Effector memory CD4-positive, alpha-beta T cell (primary cell): ENCODE results near the gene UBE2L5.
"Not testable (repeated sequence)": the region's sequence is repeated elsewhere in the genome, so short reads cannot be mapped to it uniquely, and the experiment has no call there.

ENCODE experiments used
- DNase-seq, 3 donors: peaks; one replicate each; pipeline ENCODE4 v3.0.0-alpha.2; 2020
- H3K27ac ChIP-seq: 2 replicates; pipeline ENCODE4 v1.7.0; 2013; ENCODE audit warnings: mild to moderate bottlenecking, low read length, moderate library complexity; ENCODE audit not compliant: insufficient read depth, poor library complexity, severe bottlenecking
- H3K27me3 ChIP-seq: replicated peaks from 2 replicates; pipeline ENCODE4 v1.7.0; 2013; ENCODE audit warnings: mild to moderate bottlenecking, low read length; ENCODE audit not compliant: insufficient read depth, control insufficient read depth, poor library complexity, severe bottlenecking
- H3K36me3 ChIP-seq: 2 replicates; pipeline ENCODE4 v1.7.0; 2013; ENCODE audit warnings: mild to moderate bottlenecking, low read length, moderate library complexity; ENCODE audit not compliant: control insufficient read depth, insufficient read depth
- H3K4me1 ChIP-seq: 2 replicates; pipeline ENCODE4 v1.7.0; 2013; ENCODE audit warnings: low read length, mild to moderate bottlenecking; ENCODE audit not compliant: control insufficient read depth, insufficient read depth, poor library complexity, severe bottlenecking
- H3K4me3 ChIP-seq: 2 replicates; pipeline ENCODE4 v1.7.0; 2013; ENCODE audit warnings: low read length, low read depth, mild to moderate bottlenecking; ENCODE audit not compliant: insufficient read depth, poor library complexity, severe bottlenecking
- H3K9me3 ChIP-seq: 2 replicates; pipeline ENCODE4 v1.7.0; 2013; ENCODE audit warnings: mild to moderate bottlenecking, low read length, moderate library complexity; ENCODE audit not compliant: control insufficient read depth

UBE2L5 gene

GRCh38 chr13:30437177-30437576 is 14.9 kb downstream of the UBE2L5 start:
- Histone ChIP-seq H3K4me1 (no peaks in the 10 kb centered on the region), H3K9me3 (no peaks in the 10 kb centered on the region), H3K4me3 (no peak overlapping the region), H3K27ac (no peak overlapping the region), H3K27me3 (no peaks in the 10 kb centered on the region), H3K36me3 (no peaks in the 10 kb centered on the region)
- no peak for DNase-seq

- Histone ChIP-seq H3K4me1 (no peaks in the 10 kb centered on the region), H3K9me3 (no peaks in the 10 kb centered on the region), H3K36me3 (no peaks in the 10 kb centered on the region), H3K27ac (no peak overlapping the region), H3K27me3 (no peaks in the 10 kb centered on the region), H3K4me3 (no peak overlapping the region)
- no peak for DNase-seq
These were observed 16.0 kb downstream of the UBE2L5 start for GRCh38 chr13:30438286-30438685.

GRCh38 chr13:30440910-30441703 is 18.8 kb downstream of the UBE2L5 start:
- no peak for DNase-seq
- H3K4me1 ChIP-seq: no peaks in the 10 kb centered on the region
- H3K36me3 ChIP-seq: no peaks in the 10 kb centered on the region
- no peaks in the 10 kb centered on the region for H3K9me3 ChIP-seq
- no peak overlapping the region for H3K27ac ChIP-seq
- H3K27me3 ChIP-seq: no peaks in the 10 kb centered on the region
- no peak overlapping the region for H3K4me3 ChIP-seq

GRCh38 chr13:30442926-30443325 is 20.6 kb downstream of the UBE2L5 start:
- Histone ChIP-seq H3K9me3 (no peaks in the 10 kb centered on the region), H3K4me1 (no peaks in the 10 kb centered on the region), H3K27me3 (no peaks in the 10 kb centered on the region), H3K27ac (no peak overlapping the region), H3K36me3 (no peaks in the 10 kb centered on the region), H3K4me3 (no peak overlapping the region)
- no peak for DNase-seq

- not testable (repeated sequence) for H3K9me3 ChIP-seq, H3K27me3 ChIP-seq, H3K4me3 ChIP-seq, H3K4me1 ChIP-seq, H3K27ac ChIP-seq, H3K36me3 ChIP-seq, DNase-seq
These were observed 21.2 kb downstream of the UBE2L5 start for GRCh38 chr13:30443491-30443890.

GRCh38 chr13:30443957-30444404 is 21.7 kb downstream of the UBE2L5 start:
- Histone ChIP-seq H3K4me1 (no peaks in the 10 kb centered on the region), H3K27ac (no peak overlapping the region), H3K4me3 (no peak overlapping the region), H3K27me3 (no peaks in the 10 kb centered on the region), H3K36me3 (no peaks in the 10 kb centered on the region), H3K9me3 (no peaks in the 10 kb centered on the region)
- no peak for DNase-seq

- H3K9me3 ChIP-seq: no peaks in the 10 kb centered on the region
- H3K4me1 ChIP-seq: no peaks in the 10 kb centered on the region
- no peaks in the 10 kb centered on the region for H3K36me3 ChIP-seq
- no peaks in the 10 kb centered on the region for H3K27me3 ChIP-seq
- DNase-seq: no peak
- H3K27ac ChIP-seq: no peak overlapping the region
- H3K4me3 ChIP-seq: no peak overlapping the region
These were observed 23.8 kb downstream of the UBE2L5 start for GRCh38 chr13:30446126-30446500.

GRCh38 chr13:30448441-30448840 is 26.1 kb downstream of the UBE2L5 start:
- Histone ChIP-seq H3K27ac (no peak overlapping the region), H3K4me3 (no peak overlapping the region), H3K36me3 (no peaks in the 10 kb centered on the region), H3K9me3 (no peaks in the 10 kb centered on the region), H3K4me1 (no peaks in the 10 kb centered on the region), H3K27me3 (no peaks in the 10 kb centered on the region)
- DNase-seq: no peak

GRCh38 chr13:30450066-30450465 is 27.8 kb downstream of the UBE2L5 start:
- no peaks in the 10 kb centered on the region for H3K36me3 ChIP-seq
- H3K4me1 ChIP-seq: no peaks in the 10 kb centered on the region
- DNase-seq: no peak
- H3K27me3 ChIP-seq: no peaks in the 10 kb centered on the region
- no peaks in the 10 kb centered on the region for H3K9me3 ChIP-seq
- no peak overlapping the region for H3K27ac ChIP-seq
- H3K4me3 ChIP-seq: no peak overlapping the region

- H3K36me3 ChIP-seq, H3K4me1 ChIP-seq, DNase-seq, H3K27me3 ChIP-seq, H3K9me3 ChIP-seq, H3K27ac ChIP-seq, H3K4me3 ChIP-seq: not testable (repeated sequence)
These were observed 29.2 kb downstream of the UBE2L5 start for GRCh38 chr13:30451476-30451875.
